Right lung (tissue), 5 donors: ENCODE results near the gene MACROD1. TPM values are rescaled to one million over a fixed set of nuclear protein-coding genes. Genes with fewer than 3 reads are reported as not detected.
"Not testable (repeated sequence)": the region's sequence is repeated elsewhere in the genome, so short reads cannot be mapped to it uniquely, and the experiment has no call there.

Experiments
- DNase-seq, 2 donors: peaks; one replicate each; pipeline ENCODE4 v3.0.0-alpha.2; 2013
- polyA plus RNA-seq, 5 donors: library from polyadenylated mRNA; unstranded; fragments of 120-200 nt; gene quantifications; one replicate each; pipeline versions ENCODE4 v1.2.1 to v1.2.3, GENCODE V29; 2013; ENCODE audit warnings: inconsistent platforms in 1 of 5, low replicate concordance in 1 of 5; ENCODE audit not compliant: insufficient read length in 5 of 5, insufficient read depth in 1 of 5

The MACROD1 gene
- polyA plus RNA-seq, 5 donors = 16.4 to 26.7 (median 24.3) TPM

GRCh38 chr11:64186492-64187165, 20.7 kb upstream of the MACROD1 start:
- DNase-seq = no peak

GRCh38 chr11:64185693-64186491, 20.0 kb upstream of the MACROD1 start, which contains the start of gene STIP1:
Gene STIP1, plus strand, starts transcription at chr11:64186171. Its CDS starts 91 bp downstream, at chr11:64186262.
- peak; percentile 100 for DNase-seq

DNA sequence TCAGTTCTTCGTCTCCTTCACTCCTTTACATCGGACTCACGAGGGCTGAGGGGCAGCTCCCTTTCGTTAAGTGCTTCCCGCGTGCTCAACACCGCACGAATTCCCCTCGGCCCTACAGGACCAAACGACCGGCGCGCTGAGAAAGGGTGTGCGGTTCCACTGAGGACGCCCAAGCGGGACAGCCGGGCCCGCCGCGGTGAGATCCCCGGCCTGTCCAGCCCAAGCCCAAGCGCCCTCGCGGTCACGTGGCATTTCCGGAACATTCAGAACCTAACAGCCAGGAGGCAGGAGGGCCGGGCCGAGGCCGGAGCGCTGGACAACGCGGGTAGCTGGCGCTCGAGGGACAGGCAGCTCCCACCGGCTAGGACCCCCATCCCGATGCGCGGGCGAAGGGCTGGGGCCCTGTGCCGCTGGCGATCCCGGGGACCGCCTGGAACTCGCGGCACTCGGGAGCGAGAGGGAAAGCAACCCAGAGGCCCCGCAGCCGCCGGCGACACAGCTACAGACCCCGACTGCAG, 19.3 kb upstream of the MACROD1 start:
- no peak for DNase-seq

- DNase-seq = no peak
Measured at GRCh38 chr11:64183890-64184289, 18.0 kb upstream of the MACROD1 start.

- DNase-seq = peak; percentile 77 to 80
Measured at GRCh38 chr11:64181506-64182411, 15.8 kb upstream of the MACROD1 start.

GRCh38 chr11:64180891-64181290, 15.0 kb upstream of the MACROD1 start:
- DNase-seq = no peak

DNA sequence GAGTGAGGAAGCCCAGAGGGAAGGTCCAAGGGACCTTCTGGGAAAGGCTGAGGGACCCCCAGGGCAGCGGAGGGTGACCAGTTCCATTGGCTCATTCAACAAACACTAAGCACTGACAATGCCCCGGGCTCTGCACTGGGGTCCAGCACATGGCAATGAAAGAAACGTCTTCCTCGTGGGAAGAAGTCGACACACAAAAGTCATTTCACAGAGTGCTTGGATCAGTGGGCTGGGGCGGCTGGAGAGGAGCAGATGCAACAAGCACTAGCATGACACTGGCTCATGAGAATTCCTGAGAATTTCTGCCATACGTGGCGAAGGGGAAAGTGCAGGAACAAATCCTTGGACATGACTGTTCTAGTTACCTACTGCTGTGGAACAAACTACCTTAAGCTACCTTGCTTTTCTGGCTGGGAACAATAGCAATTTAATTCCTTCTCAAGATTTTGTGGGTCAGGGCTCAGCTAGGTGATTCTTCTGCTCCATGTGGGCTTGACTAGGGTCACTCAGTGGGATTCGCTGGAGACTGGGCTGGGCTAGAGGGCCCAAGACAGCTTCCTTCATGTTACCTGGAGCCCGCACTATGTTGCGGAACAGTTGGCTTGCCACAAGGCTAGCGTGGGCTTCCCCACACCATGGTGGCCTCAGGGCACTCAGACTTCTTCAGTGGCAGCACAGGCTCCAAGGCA, 13.2 kb upstream of the MACROD1 start:
- no peak for DNase-seq

- DNase-seq = no peak
Measured at GRCh38 chr11:64178203-64178602, 12.3 kb upstream of the MACROD1 start.

GRCh38 chr11:64176751-64177150, 10.8 kb upstream of the MACROD1 start:
- no peak for DNase-seq

GRCh38 chr11:64173616-64174355, 7.9 kb upstream of the MACROD1 start:
- no peak for DNase-seq

DNA sequence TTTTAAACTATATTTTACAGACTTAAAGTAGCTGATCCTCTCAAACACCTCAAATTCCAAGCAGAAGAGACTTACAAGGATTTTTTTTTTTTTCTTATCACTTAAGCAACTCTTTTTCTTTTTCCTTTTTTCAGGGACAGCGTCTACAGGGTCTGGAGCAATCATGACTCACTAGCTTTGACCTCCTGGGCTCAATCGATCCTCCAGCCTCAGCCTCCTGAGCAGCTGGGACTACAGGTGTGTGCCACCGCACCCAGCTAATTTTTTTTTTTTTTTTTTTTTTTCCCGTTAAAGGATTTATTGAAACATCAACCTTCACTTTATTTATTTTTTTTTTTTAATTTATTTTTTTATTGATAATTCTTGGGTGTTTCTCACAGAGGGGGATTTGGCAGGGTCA, 4.5 kb upstream of the MACROD1 start:
- DNase-seq = no peak

DNA sequence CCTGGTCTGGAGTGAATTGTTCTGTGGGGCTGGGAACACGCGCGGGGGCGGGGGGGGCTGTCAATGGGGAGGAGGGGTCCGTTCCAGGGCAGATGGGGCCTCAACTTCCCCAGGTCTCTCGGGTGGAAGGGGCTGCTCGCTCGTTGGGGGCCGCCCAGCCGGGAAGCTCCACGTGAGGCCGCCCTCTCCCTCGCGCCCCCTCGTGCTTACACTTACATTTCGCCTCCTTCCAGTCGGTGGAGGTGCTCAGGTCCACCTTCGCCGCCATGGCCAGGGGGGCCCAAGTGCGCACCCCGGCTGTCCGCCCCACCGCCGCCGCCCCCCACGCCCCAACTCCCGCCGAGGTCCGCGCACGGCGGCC, 452 bp downstream of the MACROD1 start:
- no peak for DNase-seq

GRCh38 chr11:64164392-64165312, 1.3 kb downstream of the MACROD1 start:
- DNase-seq = no peak

GRCh38 chr11:64163951-64164350, 2.0 kb downstream of the MACROD1 start:
- no peak for DNase-seq

GRCh38 chr11:64162769-64163168, 3.1 kb downstream of the MACROD1 start:
- not testable (repeated sequence) for DNase-seq

DNA sequence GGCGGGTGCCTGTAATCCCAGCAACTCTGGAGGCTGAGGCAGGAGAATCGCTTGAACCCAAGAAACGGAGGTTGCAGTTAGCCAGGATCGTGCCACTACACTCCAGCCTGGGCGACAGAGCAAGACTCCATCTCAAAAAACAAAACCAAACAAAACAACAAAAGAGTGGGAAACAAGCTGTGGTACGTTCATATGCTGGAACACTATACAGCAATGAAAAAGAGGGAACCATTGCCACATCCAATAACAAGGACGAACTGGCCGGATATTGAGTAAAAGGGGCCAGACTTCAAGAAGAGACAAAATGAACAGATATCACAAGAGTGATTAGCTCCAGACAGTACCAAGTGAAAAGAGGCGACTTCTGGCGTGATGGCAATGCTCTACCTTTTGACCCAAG, 4.9 kb downstream of the MACROD1 start:
- DNase-seq = no peak

DNA sequence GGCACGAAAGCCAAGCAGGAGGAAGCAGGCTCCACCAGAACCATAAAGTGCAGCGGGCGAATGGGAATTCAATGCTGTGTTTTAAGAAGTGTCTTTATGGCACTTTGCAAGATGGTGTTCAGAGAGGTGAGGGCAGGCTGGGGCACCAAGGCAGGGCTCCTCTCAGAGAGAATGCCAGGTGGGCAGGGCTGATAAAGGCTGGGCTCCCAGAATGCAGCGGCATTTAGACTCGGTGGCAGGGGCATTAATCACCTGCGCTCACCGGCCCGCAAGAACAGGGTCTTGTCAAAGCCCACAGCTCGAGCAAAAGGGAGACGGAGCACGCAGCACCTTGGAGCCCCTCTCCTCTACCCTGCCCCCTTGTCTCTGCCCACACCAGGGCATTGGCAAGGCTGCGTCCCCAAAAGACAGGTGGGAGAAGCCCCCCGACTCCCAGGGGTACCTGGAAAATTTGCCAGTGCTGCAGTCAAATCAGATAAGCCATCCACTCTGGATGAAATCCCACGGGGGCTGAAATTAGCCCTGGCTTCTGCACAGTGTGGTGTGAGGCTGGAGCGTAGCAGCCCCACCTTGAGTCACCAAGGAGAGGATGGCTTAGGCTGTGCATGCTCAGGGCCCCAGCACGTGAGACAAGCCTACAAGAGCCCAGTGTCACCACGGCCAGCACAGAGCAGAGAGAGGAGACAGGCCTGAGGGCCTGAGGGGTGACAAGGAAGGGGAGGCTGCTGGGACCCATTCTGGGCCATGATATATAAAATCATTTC, 8.1 kb downstream of the MACROD1 start:
- no peak for DNase-seq

GRCh38 chr11:64156235-64157011, 9.5 kb downstream of the MACROD1 start:
- DNase-seq = no peak
